Esophagus squamous epithelium (tissue), 4 donors: ENCODE results near the gene ISOC2.

ENCODE experiments used
- POLR2A ChIP-seq, 4 donors: fragments of 450-650 bp; IDR thresholded peaks; one replicate each; pipeline ENCODE4 v1.6.1; 2017; ENCODE audit warnings: antibody characterized with exemption in 4 of 4, mild to moderate bottlenecking in 4 of 4, moderate library complexity in 3 of 4
- TF ChIP-seq, protein P1 (sequence below), 6 experiments: fragments of 450-650 bp in 4 of 6; fragments of 200-600 bp in 2 of 6; sonication (generic) in 2 of 6; IDR thresholded peaks; one replicate each; pipeline ENCODE4 v1.5.1; 2016 to 2019; ENCODE audit warnings: antibody characterized with exemption in 6 of 6, mild to moderate bottlenecking in 4 of 6, moderate library complexity in 4 of 6

DNA sequence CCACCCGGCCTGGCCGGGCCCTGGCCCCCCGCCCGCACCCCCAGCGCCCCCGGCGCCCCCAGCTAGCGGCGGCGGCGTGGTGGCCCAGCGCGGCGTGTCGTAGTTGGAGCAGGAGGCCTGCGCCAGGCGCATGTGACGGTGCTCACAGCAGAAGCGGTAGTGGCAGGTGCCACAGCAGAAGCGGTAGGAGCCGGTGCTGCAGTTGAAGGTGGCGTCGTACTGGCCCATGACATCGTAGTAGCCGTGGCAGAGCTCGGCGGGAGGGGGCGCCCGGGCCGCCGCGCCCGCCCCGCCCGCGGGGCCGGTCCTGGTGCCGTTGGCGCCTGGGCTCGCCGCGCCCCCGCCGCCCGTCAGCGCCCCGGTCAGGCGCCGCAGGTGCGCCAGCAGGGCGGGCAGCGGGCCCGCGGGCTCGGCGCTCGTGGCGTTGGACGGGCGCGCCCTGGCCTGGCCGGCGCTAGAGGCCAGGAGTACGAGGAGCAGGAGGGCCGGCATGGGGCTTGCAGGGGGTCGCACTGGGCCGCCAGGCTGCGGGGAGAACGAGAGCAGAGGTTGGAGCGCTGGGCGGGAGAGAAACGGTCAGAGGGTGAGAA is 19.0 kb downstream of the ISOC2 start:
- TF ChIP-seq POLR2A (IDR thresholded peaks at IDR 0.05), result no peak
- TF ChIP-seq, protein P1, sequence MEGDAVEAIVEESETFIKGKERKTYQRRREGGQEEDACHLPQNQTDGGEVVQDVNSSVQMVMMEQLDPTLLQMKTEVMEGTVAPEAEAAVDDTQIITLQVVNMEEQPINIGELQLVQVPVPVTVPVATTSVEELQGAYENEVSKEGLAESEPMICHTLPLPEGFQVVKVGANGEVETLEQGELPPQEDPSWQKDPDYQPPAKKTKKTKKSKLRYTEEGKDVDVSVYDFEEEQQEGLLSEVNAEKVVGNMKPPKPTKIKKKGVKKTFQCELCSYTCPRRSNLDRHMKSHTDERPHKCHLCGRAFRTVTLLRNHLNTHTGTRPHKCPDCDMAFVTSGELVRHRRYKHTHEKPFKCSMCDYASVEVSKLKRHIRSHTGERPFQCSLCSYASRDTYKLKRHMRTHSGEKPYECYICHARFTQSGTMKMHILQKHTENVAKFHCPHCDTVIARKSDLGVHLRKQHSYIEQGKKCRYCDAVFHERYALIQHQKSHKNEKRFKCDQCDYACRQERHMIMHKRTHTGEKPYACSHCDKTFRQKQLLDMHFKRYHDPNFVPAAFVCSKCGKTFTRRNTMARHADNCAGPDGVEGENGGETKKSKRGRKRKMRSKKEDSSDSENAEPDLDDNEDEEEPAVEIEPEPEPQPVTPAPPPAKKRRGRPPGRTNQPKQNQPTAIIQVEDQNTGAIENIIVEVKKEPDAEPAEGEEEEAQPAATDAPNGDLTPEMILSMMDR (IDR thresholded peaks at IDR 0.05), result no peak
